H1 (cell line): ENCODE measurements around the gene SMIM7. TPM values are rescaled to one million over a fixed set of nuclear protein-coding genes. Genes with fewer than 3 reads are reported as not detected.

Source experiments
- CTCF ChIA-PET: fragments of 300-600 bp; sonication (Branson Sonifier 250); formaldehyde crosslinking; loops from one replicate; lab custom pipeline; 2021; ENCODE audit not compliant: partially characterized antibody; lab: Charles Lee
- POLR2A ChIA-PET: fragments of 300-600 bp; sonication (Branson Sonifier 250); formaldehyde crosslinking; loops from one replicate; lab custom pipeline; 2021; ENCODE audit warnings: inconsistent platforms; ENCODE audit not compliant: partially characterized antibody; lab: Charles Lee
- DNase-seq, 2 experiments: peaks; one replicate each; pipeline versions ENCODE4 v3.0.0 to v3.0.0-alpha.2; 2010 to 2022; ENCODE audit warnings: low spot score in 2 of 2, low read depth in 1 of 2, mixed read lengths in 1 of 2
- FAIRE-seq: peaks from 2 replicates; lab custom pipeline; 2011; peaks lifted over from hg19 to GRCh38; lab: Jason Lieb, UNC
- H2AFZ ChIP-seq: 2 replicates; pipeline ENCODE4 v1.8.1; 2012; ENCODE audit warnings: low read length, inconsistent platforms
- H2AK5ac ChIP-seq: 2 replicates; pipeline ENCODE4 v1.6.1; 2013; ENCODE audit warnings: low read depth, low read length
- H2BK120ac ChIP-seq: replicated peaks from 2 replicates; pipeline ENCODE3; 2013; ENCODE audit warnings: low read depth, low read length, inconsistent platforms
- H2BK12ac ChIP-seq: 2 replicates; pipeline ENCODE4 v1.6.1; 2013; ENCODE audit warnings: low read depth, low read length
- H2BK15ac ChIP-seq: 2 replicates; pipeline ENCODE4 v1.6.1; 2013; ENCODE audit warnings: low read length
- H2BK20ac ChIP-seq: 2 replicates; pipeline ENCODE4 v1.6.1; 2013; ENCODE audit warnings: low read length
- H2BK5ac ChIP-seq: 2 replicates; pipeline ENCODE4 v1.6.1; 2013; ENCODE audit warnings: low read depth, low read length
- H3K14ac ChIP-seq: 2 replicates; pipeline ENCODE4 v1.6.1; 2013; ENCODE audit warnings: inconsistent platforms; ENCODE audit not compliant: insufficient read length
- H3K18ac ChIP-seq: 2 replicates; pipeline ENCODE4 v1.6.1; 2013; ENCODE audit warnings: low read length; ENCODE audit errors: extremely low read depth
- H3K23ac ChIP-seq: 2 replicates; pipeline ENCODE4 v1.6.1; 2013; ENCODE audit warnings: inconsistent platforms; ENCODE audit not compliant: insufficient read length
- H3K23me2 ChIP-seq: 2 replicates; pipeline ENCODE4 v1.6.1; 2013; ENCODE audit warnings: low read depth, low read length
- H3K27ac ChIP-seq: 2 replicates; pipeline ENCODE4 v1.6.1; 2011; ENCODE audit warnings: low read depth, low read length, inconsistent platforms
- H3K27me3 ChIP-seq, 4 experiments: replicated peaks in 1 of 4; 1 replicate in 1 of 4; 2 replicates in 3 of 4; pipeline versions ENCODE4 v1.6.1 to v1.8.1; 2011 to 2013; ENCODE audit warnings: low read length in 3 of 4, mild to moderate bottlenecking in 3 of 4, inconsistent platforms in 2 of 4, mixed read lengths in 2 of 4, moderate library complexity in 1 of 4; ENCODE audit not compliant: control insufficient read depth in 3 of 4, insufficient read depth in 3 of 4; ENCODE audit errors: extremely low read depth in 1 of 4
- H3K36me3 ChIP-seq, 4 experiments: 2 replicates each; pipeline versions ENCODE4 v1.6.1 to v1.8.1; 2011 to 2013; ENCODE audit warnings: mild to moderate bottlenecking in 4 of 4, low read length in 3 of 4, moderate library complexity in 2 of 4, control low read depth in 1 of 4, inconsistent platforms in 1 of 4; ENCODE audit not compliant: insufficient read depth in 4 of 4, control insufficient read depth in 2 of 4
- H3K4ac ChIP-seq: replicated peaks from 2 replicates; pipeline ENCODE3; 2013; ENCODE audit warnings: low read length, low read depth, mixed read lengths, inconsistent platforms; ENCODE audit not compliant: insufficient read length
- H3K4me1 ChIP-seq, 4 experiments: replicated peaks in 1 of 4; 1 replicate in 1 of 4; 2 replicates in 3 of 4; pipeline versions ENCODE4 v1.6.1 to v1.8.1; 2011 to 2013; ENCODE audit warnings: low read length in 3 of 4, inconsistent platforms in 2 of 4, mixed read lengths in 1 of 4; ENCODE audit not compliant: insufficient read depth in 4 of 4, control insufficient read depth in 3 of 4
- H3K4me2 ChIP-seq, 2 experiments: 2 replicates each; pipeline versions ENCODE4 v1.6.1 to v1.8.1; 2011 to 2013; ENCODE audit warnings: low read depth in 2 of 2, low read length in 2 of 2, control low read depth in 1 of 2, inconsistent platforms in 1 of 2, mild to moderate bottlenecking in 1 of 2; ENCODE audit not compliant: insufficient read depth in 1 of 2
- H3K4me3 ChIP-seq, 4 experiments: fragments of 200-600, 300-600 bp in 1 of 4; sonication (generic), shearing (Covaris generic), sonication (Bioruptor Twin) in 1 of 4; 2 replicates each; pipeline versions ENCODE4 v1.5.1 to v1.8.1; 2011 to 2016; ENCODE audit warnings: low read length in 4 of 4, low read depth in 3 of 4, control low read depth in 2 of 4, inconsistent platforms in 2 of 4, mild to moderate bottlenecking in 2 of 4, mixed read lengths in 1 of 4, moderate library complexity in 1 of 4; ENCODE audit not compliant: insufficient read depth in 2 of 4; ENCODE audit errors: extremely low read depth in 1 of 4
- H3K56ac ChIP-seq: replicated peaks from 2 replicates; pipeline ENCODE3; 2013; ENCODE audit warnings: low read depth, mild to moderate bottlenecking, mixed read lengths, low read length, inconsistent platforms; ENCODE audit not compliant: insufficient read length
- H3K79me1 ChIP-seq: 2 replicates; pipeline ENCODE4 v1.6.1; 2013; ENCODE audit warnings: low read depth, low read length, control low read depth
- H3K79me2 ChIP-seq, 2 experiments: 2 replicates each; pipeline versions ENCODE4 v1.6.1 to v1.8.1; 2012 to 2013; ENCODE audit warnings: low read length in 2 of 2, mild to moderate bottlenecking in 2 of 2, inconsistent platforms in 1 of 2; ENCODE audit not compliant: insufficient read depth in 2 of 2, control insufficient read depth in 1 of 2
- H3K9ac ChIP-seq, 4 experiments: replicated peaks in 1 of 4; 1 replicate in 1 of 4; 2 replicates in 3 of 4; pipeline versions ENCODE4 v1.6.1 to v1.8.1; 2011 to 2013; ENCODE audit warnings: low read depth in 3 of 4, low read length in 3 of 4, control low read depth in 2 of 4, mild to moderate bottlenecking in 2 of 4, moderate library complexity in 2 of 4, inconsistent platforms in 1 of 4; ENCODE audit errors: extremely low read depth in 1 of 4
- H3K9me3 ChIP-seq, 2 experiments: 2 replicates each; pipeline versions ENCODE4 v1.6.1 to v1.8.1; 2012 to 2013; ENCODE audit warnings: mild to moderate bottlenecking in 2 of 2, moderate library complexity in 2 of 2, control low read depth in 1 of 2, inconsistent platforms in 1 of 2, low read depth in 1 of 2, low read length in 1 of 2, mixed read lengths in 1 of 2; ENCODE audit not compliant: insufficient read depth in 2 of 2
- H4K20me1 ChIP-seq, 2 experiments: replicated peaks in 1 of 2; 2 replicates each; pipeline versions ENCODE3 to v1.8.1; 2011 to 2013; ENCODE audit warnings: inconsistent platforms in 2 of 2, low read length in 2 of 2, mild to moderate bottlenecking in 1 of 2; ENCODE audit not compliant: insufficient read depth in 2 of 2, control insufficient read depth in 1 of 2
- H4K5ac ChIP-seq: 2 replicates; pipeline ENCODE4 v1.6.1; 2013; ENCODE audit warnings: low read length, low read depth, mixed read lengths, inconsistent platforms; ENCODE audit not compliant: insufficient read length
- H4K8ac ChIP-seq: 2 replicates; pipeline ENCODE4 v1.8.0; 2013; ENCODE audit warnings: mild to moderate bottlenecking, moderate library complexity, low read length, inconsistent platforms; ENCODE audit not compliant: insufficient read depth; ENCODE audit errors: extremely low read depth
- H4K91ac ChIP-seq: replicated peaks from 2 replicates; pipeline ENCODE3; 2013; ENCODE audit warnings: low read length, mixed read lengths, inconsistent platforms; ENCODE audit not compliant: insufficient read length
- JUN ChIP-seq: IDR thresholded peaks from 2 replicates; pipeline ENCODE4 v1.6.1; 2011; ENCODE audit warnings: low read depth, mild to moderate bottlenecking, improper control_type of control experiment, low read length
- TAF1 ChIP-seq: IDR thresholded peaks from 2 replicates; pipeline ENCODE4 v1.6.1; 2011; ENCODE audit warnings: mild to moderate bottlenecking, low read depth, low read length
- WGBS, 2 experiments: shearing (Covaris generic) in 1 of 2; methylation state at CpG; one replicate each; pipeline versions ENCODE4 v1.1.6 to v1.1.7; 2013 to 2015; ENCODE audit warnings: low lambda C conversion rate in 2 of 2, mixed read lengths in 2 of 2, inconsistent platforms in 1 of 2, low coverage in 1 of 2, missing lambda C conversion rate in 1 of 2; ENCODE audit not compliant: insufficient replicate concordance in 2 of 2, insufficient coverage in 1 of 2, insufficient read length in 1 of 2; ENCODE audit errors: extremely low coverage in 1 of 2, missing lambda C conversion rate in 1 of 2; 5-methylcytosine and 5-hydroxymethylcytosine counted together
- polyA plus RNA-seq, 7 experiments: library from polyadenylated mRNA; depleted of rRNA in 3 of 7; stranded (reverse) in 5 of 7; unstranded in 2 of 7; fragments of >200 nt in 5 of 7; fragments of 200-250 nt in 2 of 7; gene quantifications; 1 replicate in 5 of 7; 2 replicates in 1 of 7; 4 replicates in 1 of 7; pipeline versions ENCODE4 v1.2.1 to v1.2.3, GENCODE V29; 2011 to 2013; ENCODE audit warnings: missing spikeins in 2 of 7, mixed read lengths in 2 of 7
- total RNA-seq: library from RNA; stranded (reverse); fragmentation: NEBNext Ultra II Directional; extraction: Animal tissue kit (Norgen Biotek cat#: 25700); gene quantifications from 2 replicates; pipeline ENCODE4 v1.2.1, GENCODE V29; 2021
- TF ChIP-seq, protein P1 (sequence below): IDR thresholded peaks from 2 replicates; pipeline ENCODE4 v1.6.1; 2012; ENCODE audit warnings: low read length, inconsistent platforms

SMIM7 gene
- total and polyA plus RNA-seq, 2 of the 8 experiments (the other 6 are each of a cell fraction or from before 2014, with no cell fraction given) = 55.5 to 67.5 TPM

- TF ChIP-seq JUN (no peak), TAF1 (no peak)
- TF ChIP-seq, protein P1, sequence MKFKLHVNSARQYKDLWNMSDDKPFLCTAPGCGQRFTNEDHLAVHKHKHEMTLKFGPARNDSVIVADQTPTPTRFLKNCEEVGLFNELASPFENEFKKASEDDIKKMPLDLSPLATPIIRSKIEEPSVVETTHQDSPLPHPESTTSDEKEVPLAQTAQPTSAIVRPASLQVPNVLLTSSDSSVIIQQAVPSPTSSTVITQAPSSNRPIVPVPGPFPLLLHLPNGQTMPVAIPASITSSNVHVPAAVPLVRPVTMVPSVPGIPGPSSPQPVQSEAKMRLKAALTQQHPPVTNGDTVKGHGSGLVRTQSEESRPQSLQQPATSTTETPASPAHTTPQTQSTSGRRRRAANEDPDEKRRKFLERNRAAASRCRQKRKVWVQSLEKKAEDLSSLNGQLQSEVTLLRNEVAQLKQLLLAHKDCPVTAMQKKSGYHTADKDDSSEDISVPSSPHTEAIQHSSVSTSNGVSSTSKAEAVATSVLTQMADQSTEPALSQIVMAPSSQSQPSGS = no peak
- no peaks in the 10 kb centered on the region for H3K36me3 ChIP-seq
- peaks cover 48% of the 10 kb centered on the region for H3K79me1 ChIP-seq
- peaks cover 12 to 92% of the 10 kb centered on the region in 2 experiments for H3K79me2 ChIP-seq
- ChIA-PET POLR2A (interaction anchor here (1.1 to 1.9 kb wide), 3 partner anchors 9 to 285 kb away, joined by 3 to 6 read pairs (median 5); no protein-coding TSS in a partner anchor), CTCF (interaction anchor here (0.8 to 2.1 kb wide), 6 partner anchors 9 to 78 kb away, joined by 3 to 10 read pairs (median 4); no protein-coding TSS in a partner anchor)
- H2BK20ac ChIP-seq = no peak overlapping the region
- H3K4me3 ChIP-seq = no peak overlapping the region
- WGBS, 2 experiments = 83% methylated on average over 3 of the region's 3 CpGs; no CpG with 5 or more reads in 1 of the 2 experiments
- no peak overlapping the region for H3K4ac ChIP-seq
- H2AFZ ChIP-seq = no peak overlapping the region
- H2BK15ac ChIP-seq = no peak overlapping the region
- peaks cover 24 to 41% of the 10 kb centered on the region in 2 experiments for H4K20me1 ChIP-seq
- no peak overlapping the region for H2AK5ac ChIP-seq
- H3K23me2 ChIP-seq = no peaks in the 10 kb centered on the region
- no peak overlapping the region for H3K14ac ChIP-seq
- H3K9me3 ChIP-seq = no peaks in the 10 kb centered on the region
- H3K18ac ChIP-seq = no peak overlapping the region
- no peak overlapping the region for H4K5ac ChIP-seq
- H3K4me2 ChIP-seq = no peak overlapping the region
- FAIRE-seq (no peak), DNase-seq (no peak)
- H3K23ac ChIP-seq = no peak overlapping the region
- no peak overlapping the region for H2BK12ac ChIP-seq
- no peak overlapping the region for H3K27ac ChIP-seq
- no peak overlapping the region for H2BK120ac ChIP-seq
- H3K9ac ChIP-seq = no peak overlapping the region
- H2BK5ac ChIP-seq = no peak overlapping the region
- no peak overlapping the region for H3K56ac ChIP-seq
- no peaks in the 10 kb centered on the region for H3K27me3 ChIP-seq
- H4K8ac ChIP-seq = no peak overlapping the region
- H3K4me1 ChIP-seq = peaks cover 0 to 4% (median 3%) of the 10 kb centered on the region in 4 experiments; a peak in 2 of 7 replicates
- H4K91ac ChIP-seq = no peak overlapping the region
Measured at GRCh38 chr19:16612636-16613035, 47.3 kb downstream of the SMIM7 start.
